MCF 10A (cell line): ENCODE measurements around the gene TNFRSF8. TPM values are rescaled to one million over a fixed set of nuclear protein-coding genes. Genes with fewer than 3 reads are reported as not detected.
A peak's percentile ranks its signal among the peaks of the same experiment; 100 is the strongest.

Source experiments
- BruUV-seq: library from RNA; stranded (reverse); fragments of 400-500 nt; replicated peaks from 2 replicates; lab custom pipeline; 2021; lab: Mats Ljungman, UMichigan
- CTCF ChIA-PET: fragments of 300-600 bp; sonication (Branson Sonifier 250); formaldehyde crosslinking; extraction: SDS; loops from one replicate; lab custom pipeline; 2021; ENCODE audit warnings: antibody characterized with exemption, inconsistent platforms; lab: Yijun Ruan, JAX
- POLR2A ChIA-PET: fragments of 300-600, 350-650 bp; sonication (Branson Sonifier 250); formaldehyde crosslinking; extraction: SDS; loops from one replicate; lab custom pipeline; 2020; ENCODE audit warnings: antibody characterized with exemption, inconsistent platforms; lab: Yijun Ruan, JAX
- DNase-seq: peaks from one replicate; pipeline ENCODE4 v3.0.0-alpha.2; 2018; ENCODE audit not compliant: unreplicated experiment
- H3K27ac Mint-ChIP-seq: one replicate; pipeline ENCODE4 v1.8.0; 2022; ENCODE audit warnings: mild to moderate bottlenecking, low read depth, mixed read lengths; ENCODE audit not compliant: unreplicated experiment
- H3K27me3 Mint-ChIP-seq: one replicate; pipeline ENCODE4 v1.8.0; 2022; ENCODE audit warnings: mixed read lengths; ENCODE audit not compliant: insufficient read depth, unreplicated experiment
- H3K36me3 Mint-ChIP-seq: one replicate; pipeline ENCODE4 v1.8.0; 2022; ENCODE audit warnings: mild to moderate bottlenecking, moderate library complexity, mixed read lengths; ENCODE audit not compliant: insufficient read depth, unreplicated experiment
- H3K4me1 Mint-ChIP-seq: one replicate; pipeline ENCODE4 v1.8.0; 2022; ENCODE audit warnings: mixed read lengths; ENCODE audit not compliant: insufficient read depth, unreplicated experiment
- H3K4me3 Mint-ChIP-seq: one replicate; pipeline ENCODE4 v1.8.0; 2022; ENCODE audit warnings: mild to moderate bottlenecking, moderate library complexity, mixed read lengths; ENCODE audit not compliant: unreplicated experiment
- H3K9me3 Mint-ChIP-seq: one replicate; pipeline ENCODE4 v1.8.0; 2022; ENCODE audit warnings: mixed read lengths; ENCODE audit not compliant: unreplicated experiment
- CTCF ChIP-seq: fragments of 200-600 bp; IDR thresholded peaks from one replicate; pipeline ENCODE4 v1.8.0; 2022; ENCODE audit warnings: antibody characterized with exemption, mild to moderate bottlenecking; ENCODE audit not compliant: unreplicated experiment
- intact Hi-C: fragments of 100-400 bp; cut with micrococcal nuclease; formaldehyde crosslinking; loops from 2 replicates; pipeline ENCODE4 v1.14.1; 2022
- total RNA-seq: library from RNA; stranded (reverse); gene quantifications from 2 replicates; pipeline ENCODE4 v1.2.3, GENCODE V29; 2022

The TNFRSF8 gene
- total RNA-seq, 1 experiment from 2014 or later = not detected

GRCh38 chr1:12075195-12076114 lies 12.4 kb downstream of the TNFRSF8 start:
- H3K4me1 Mint-ChIP-seq = peaks cover 9% of the 10 kb centered on the region
- no peak overlapping the region for H3K4me3 Mint-ChIP-seq
- intact Hi-C loops = no loop called here
- no peak overlapping the region for H3K27ac Mint-ChIP-seq
- H3K27me3 Mint-ChIP-seq = peaks cover 25% of the 10 kb centered on the region
- BruUV-seq = no TSS peak
- H3K9me3 Mint-ChIP-seq = no peaks in the 10 kb centered on the region
- ChIA-PET CTCF (interaction anchor here (0.6 kb wide), 1 partner anchor 122 kb away, joined by 3 read pairs; no protein-coding TSS in a partner anchor), POLR2A (no interaction called here)
- peak; percentile 71 for DNase-seq
- TF ChIP-seq CTCF = no peak
- no peaks in the 10 kb centered on the region for H3K36me3 Mint-ChIP-seq

GRCh38 chr1:12076425-12077005 lies 13.4 kb downstream of the TNFRSF8 start:
- Mint-ChIP-seq H3K4me3 (no peak overlapping the region), H3K4me1 (peaks cover 9% of the 10 kb centered on the region), H3K9me3 (no peaks in the 10 kb centered on the region), H3K27me3 (peaks cover 19% of the 10 kb centered on the region), H3K36me3 (no peaks in the 10 kb centered on the region), H3K27ac (no peak overlapping the region)
- BruUV-seq = no TSS peak
- no peak for DNase-seq
- POLR2A ChIA-PET = no interaction called here
- intact Hi-C loops = no loop called here
- TF ChIP-seq CTCF = no peak
- CTCF ChIA-PET = interaction anchor here (0.5 kb wide), 1 partner anchor 18 kb away, joined by 3 read pairs; no protein-coding TSS in a partner anchor

GRCh38 chr1:12078575-12078937 lies 15.5 kb downstream of the TNFRSF8 start:
- no peak for DNase-seq
- TF ChIP-seq CTCF = no peak
- peaks cover 3% of the 10 kb centered on the region for H3K9me3 Mint-ChIP-seq
- no peak overlapping the region for H3K27ac Mint-ChIP-seq
- H3K36me3 Mint-ChIP-seq = no peaks in the 10 kb centered on the region
- no TSS peak for BruUV-seq
- ChIA-PET POLR2A (no interaction called here), CTCF (interaction anchor here (0.7 to 1.1 kb wide), 3 partner anchors 8 to 143 kb away, joined by 3 read pairs; no protein-coding TSS in a partner anchor)
- H3K27me3 Mint-ChIP-seq = peaks cover 19% of the 10 kb centered on the region
- no peak overlapping the region for H3K4me3 Mint-ChIP-seq
- intact Hi-C loops = no loop called here
- H3K4me1 Mint-ChIP-seq = peaks cover 12% of the 10 kb centered on the region
